CD14-positive monocyte (primary cell): ENCODE measurements around the gene KRT12. TPM values are rescaled to one million over a fixed set of nuclear protein-coding genes. Genes with fewer than 3 reads are reported as not detected.
A peak's percentile ranks its signal among the peaks of the same experiment; 100 is the strongest.

ENCODE experiments used
- DNase-seq, 3 donors: peaks; one replicate each; pipeline ENCODE4 v3.0.0-alpha.2; 2011 to 2022
- H2AFZ ChIP-seq: 2 replicates; pipeline ENCODE4 v1.6.0; 2012; ENCODE audit warnings: mild to moderate bottlenecking, low read depth, low read length, inconsistent platforms; ENCODE audit not compliant: insufficient read depth, poor library complexity, severe bottlenecking
- H3K27ac ChIP-seq, 2 donors: 1 replicate in 1 of 2; 2 replicates in 1 of 2; pipeline ENCODE4 v1.5.1; 2012 to 2013; ENCODE audit warnings: low read length in 2 of 2, control low read depth in 1 of 2, inconsistent platforms in 1 of 2, low read depth in 1 of 2, mild to moderate bottlenecking in 1 of 2
- H3K27me3 ChIP-seq, 2 donors: one replicate each; pipeline versions ENCODE4 v1.6.0 to v1.6.1; 2011 to 2013; ENCODE audit warnings: low read length in 2 of 2; ENCODE audit not compliant: control insufficient read depth in 2 of 2, insufficient read depth in 2 of 2
- H3K36me3 ChIP-seq, 2 donors: replicated peaks in 1 of 2; 1 replicate in 1 of 2; 2 replicates in 1 of 2; pipeline versions ENCODE4 v1.5.1 to v1.6.1; 2012 to 2013; ENCODE audit warnings: low read length in 2 of 2, control low read depth in 1 of 2, inconsistent platforms in 1 of 2, mild to moderate bottlenecking in 1 of 2; ENCODE audit not compliant: insufficient read depth in 2 of 2, control insufficient read depth in 1 of 2
- H3K4me1 ChIP-seq, 2 donors: 1 replicate in 1 of 2; 2 replicates in 1 of 2; pipeline versions ENCODE4 v1.5.1 to v1.6.1; 2012 to 2013; ENCODE audit warnings: low read length in 2 of 2, control low read depth in 1 of 2, inconsistent platforms in 1 of 2, mild to moderate bottlenecking in 1 of 2, moderate library complexity in 1 of 2; ENCODE audit not compliant: insufficient read depth in 2 of 2, control insufficient read depth in 1 of 2
- H3K4me2 ChIP-seq: replicated peaks from 2 replicates; pipeline ENCODE3; 2012; ENCODE audit warnings: low read length, moderate library complexity, mild to moderate bottlenecking; ENCODE audit not compliant: poor library complexity, severe bottlenecking; ENCODE audit errors: extremely low read depth
- H3K4me3 ChIP-seq, 3 experiments: fragments of 200-600 bp in 1 of 3; sonication (generic) in 1 of 3; replicated peaks in 1 of 3; 1 replicate in 2 of 3; 2 replicates in 1 of 3; pipeline ENCODE4 v1.5.1; 2011 to 2013; ENCODE audit warnings: low read length in 3 of 3, mild to moderate bottlenecking in 3 of 3, control low read depth in 2 of 3, low read depth in 2 of 3, inconsistent platforms in 1 of 3, moderate library complexity in 1 of 3
- H3K79me2 ChIP-seq: 2 replicates; pipeline ENCODE4 v1.6.0; 2012; ENCODE audit warnings: mild to moderate bottlenecking, control low read depth, inconsistent platforms, low read length, moderate library complexity; ENCODE audit not compliant: insufficient read depth
- H3K9ac ChIP-seq: 2 replicates; pipeline ENCODE4 v1.6.0; 2017; ENCODE audit warnings: low read length, mild to moderate bottlenecking; ENCODE audit not compliant: insufficient read depth, poor library complexity, severe bottlenecking
- H3K9me3 ChIP-seq, 2 donors: replicated peaks in 1 of 2; 1 replicate in 1 of 2; 2 replicates in 1 of 2; pipeline versions ENCODE4 v1.5.1 to v1.6.1; 2012 to 2013; ENCODE audit warnings: low read length in 2 of 2, control low read depth in 1 of 2; ENCODE audit not compliant: control insufficient read depth in 1 of 2, insufficient read depth in 1 of 2
- H4K20me1 ChIP-seq: 2 replicates; pipeline ENCODE4 v1.6.0; 2012; ENCODE audit warnings: mild to moderate bottlenecking, low read length, control low read depth, moderate library complexity; ENCODE audit not compliant: insufficient read depth
- H3K27ac Mint-ChIP-seq, 7 donors: one replicate each; pipeline ENCODE4 v1.8.0; 2020; ENCODE audit warnings: mild to moderate bottlenecking in 7 of 7, mixed read lengths in 7 of 7, moderate library complexity in 6 of 7, inconsistent platforms in 2 of 7
- H3K27me3 Mint-ChIP-seq, 3 donors: one replicate each; pipeline ENCODE4 v1.8.0; 2021 to 2022; ENCODE audit warnings: low read depth in 3 of 3, mild to moderate bottlenecking in 3 of 3, mixed read lengths in 3 of 3, moderate library complexity in 3 of 3, inconsistent platforms in 1 of 3
- H3K36me3 Mint-ChIP-seq, 2 donors: one replicate each; pipeline ENCODE4 v1.8.0; 2020; ENCODE audit warnings: mixed read lengths in 2 of 2, inconsistent platforms in 1 of 2, mild to moderate bottlenecking in 1 of 2
- H3K4me1 Mint-ChIP-seq: one replicate; pipeline ENCODE4 v1.8.0; 2020; ENCODE audit warnings: mild to moderate bottlenecking, mixed read lengths
- H3K4me3 Mint-ChIP-seq, 2 donors: one replicate each; pipeline ENCODE4 v1.8.0; 2020; ENCODE audit warnings: mild to moderate bottlenecking in 2 of 2, mixed read lengths in 2 of 2, moderate library complexity in 1 of 2
- H3K9me3 Mint-ChIP-seq, 7 donors: one replicate each; pipeline ENCODE4 v1.8.0; 2020 to 2022; ENCODE audit warnings: mixed read lengths in 7 of 7, mild to moderate bottlenecking in 6 of 7, moderate library complexity in 6 of 7, inconsistent platforms in 2 of 7
- WGBS: methylation state at CpG from one replicate; pipeline ENCODE4 v1.1.5; 2013; ENCODE audit warnings: missing lambda C conversion rate; ENCODE audit not compliant: insufficient coverage; 5-methylcytosine and 5-hydroxymethylcytosine counted together
- intact Hi-C, 2 donors: fragments of 100-400 bp; cut with micrococcal nuclease; formaldehyde crosslinking; loops; one replicate each; pipeline versions ENCODE4 v1.15.0 to v1.15.1; 2023
- polyA plus RNA-seq, 3 donors: library from polyadenylated mRNA; depleted of rRNA in 1 of 3; unstranded in 2 of 3; stranded (reverse) in 1 of 3; fragments of 300-500 nt in 2 of 3; fragments of >200 nt in 1 of 3; fragmentation: Illumina TruSeq in 2 of 3; gene quantifications; 1 replicate in 2 of 3; 2 replicates in 1 of 3; pipeline ENCODE4 v1.2.3, GENCODE V29; 2012 to 2021
- TF ChIP-seq, protein P1 (sequence below): fragments of 200-600 bp; IDR thresholded peaks from one replicate; pipeline ENCODE4 v1.8.0; 2022; ENCODE audit warnings: antibody characterized with exemption, mild to moderate bottlenecking

Gene KRT12
- polyA plus RNA-seq, 3 donors = not detected

DNA sequence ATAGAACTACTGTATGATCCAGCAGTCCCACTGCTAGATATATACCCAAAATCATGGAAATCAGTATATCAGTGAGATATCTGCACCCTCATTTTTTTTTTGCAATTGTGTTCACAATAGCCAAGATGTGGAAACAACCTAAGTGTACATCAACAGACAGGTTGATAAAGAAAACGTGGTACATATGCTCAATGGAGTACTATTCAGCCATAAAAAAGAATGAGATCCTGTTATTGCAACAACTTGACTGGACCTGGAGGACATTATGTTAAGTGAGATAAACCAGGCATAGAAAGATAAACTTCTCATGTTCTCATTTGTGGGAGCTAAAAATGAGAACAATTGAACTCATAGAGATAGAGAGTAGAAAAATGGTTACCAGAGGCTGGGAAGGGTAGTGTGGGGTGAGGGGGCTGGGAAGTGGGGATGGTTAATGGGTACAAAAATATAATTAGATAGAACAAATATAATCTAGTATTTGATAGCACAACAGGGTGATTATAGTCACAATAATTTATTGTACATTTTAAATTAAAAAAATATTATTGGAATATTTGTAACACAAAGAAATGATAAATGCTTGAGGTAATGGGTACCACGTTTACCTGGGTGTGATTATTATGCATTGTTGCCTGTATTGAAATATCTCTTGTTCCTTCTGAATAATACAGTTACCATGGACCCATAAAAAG lies 36.8 kb downstream of the KRT12 start:
- Histone ChIP-seq H3K27ac (no peak overlapping the region), H3K79me2 (no peaks in the 10 kb centered on the region), H3K4me2 (no peak overlapping the region), H2AFZ (no peak overlapping the region), H3K9me3 (no peaks in the 10 kb centered on the region), H3K4me3 (no peak overlapping the region), H3K36me3 (no peaks in the 10 kb centered on the region), H3K27me3 (peaks cover 5 to 8% of the 10 kb centered on the region in 2 donors), H3K9ac (no peak overlapping the region), H4K20me1 (no peaks in the 10 kb centered on the region), H3K4me1 (no peaks in the 10 kb centered on the region)
- intact Hi-C loops = no loop called here
- TF ChIP-seq, protein P1, sequence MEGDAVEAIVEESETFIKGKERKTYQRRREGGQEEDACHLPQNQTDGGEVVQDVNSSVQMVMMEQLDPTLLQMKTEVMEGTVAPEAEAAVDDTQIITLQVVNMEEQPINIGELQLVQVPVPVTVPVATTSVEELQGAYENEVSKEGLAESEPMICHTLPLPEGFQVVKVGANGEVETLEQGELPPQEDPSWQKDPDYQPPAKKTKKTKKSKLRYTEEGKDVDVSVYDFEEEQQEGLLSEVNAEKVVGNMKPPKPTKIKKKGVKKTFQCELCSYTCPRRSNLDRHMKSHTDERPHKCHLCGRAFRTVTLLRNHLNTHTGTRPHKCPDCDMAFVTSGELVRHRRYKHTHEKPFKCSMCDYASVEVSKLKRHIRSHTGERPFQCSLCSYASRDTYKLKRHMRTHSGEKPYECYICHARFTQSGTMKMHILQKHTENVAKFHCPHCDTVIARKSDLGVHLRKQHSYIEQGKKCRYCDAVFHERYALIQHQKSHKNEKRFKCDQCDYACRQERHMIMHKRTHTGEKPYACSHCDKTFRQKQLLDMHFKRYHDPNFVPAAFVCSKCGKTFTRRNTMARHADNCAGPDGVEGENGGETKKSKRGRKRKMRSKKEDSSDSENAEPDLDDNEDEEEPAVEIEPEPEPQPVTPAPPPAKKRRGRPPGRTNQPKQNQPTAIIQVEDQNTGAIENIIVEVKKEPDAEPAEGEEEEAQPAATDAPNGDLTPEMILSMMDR = no peak
- Mint-ChIP-seq H3K27ac (no peak overlapping the region), H3K36me3 (no peaks in the 10 kb centered on the region), H3K27me3 (peaks cover 8 to 17% (median 10%) of the 10 kb centered on the region in 3 donors), H3K4me3 (no peak overlapping the region), H3K4me1 (no peaks in the 10 kb centered on the region), H3K9me3 (peaks cover 0 to 8% (median 3%) of the 10 kb centered on the region in 7 donors)
- WGBS = no CpG with 5 or more reads among the region's 2 CpGs
- DNase-seq = no peak

DNA sequence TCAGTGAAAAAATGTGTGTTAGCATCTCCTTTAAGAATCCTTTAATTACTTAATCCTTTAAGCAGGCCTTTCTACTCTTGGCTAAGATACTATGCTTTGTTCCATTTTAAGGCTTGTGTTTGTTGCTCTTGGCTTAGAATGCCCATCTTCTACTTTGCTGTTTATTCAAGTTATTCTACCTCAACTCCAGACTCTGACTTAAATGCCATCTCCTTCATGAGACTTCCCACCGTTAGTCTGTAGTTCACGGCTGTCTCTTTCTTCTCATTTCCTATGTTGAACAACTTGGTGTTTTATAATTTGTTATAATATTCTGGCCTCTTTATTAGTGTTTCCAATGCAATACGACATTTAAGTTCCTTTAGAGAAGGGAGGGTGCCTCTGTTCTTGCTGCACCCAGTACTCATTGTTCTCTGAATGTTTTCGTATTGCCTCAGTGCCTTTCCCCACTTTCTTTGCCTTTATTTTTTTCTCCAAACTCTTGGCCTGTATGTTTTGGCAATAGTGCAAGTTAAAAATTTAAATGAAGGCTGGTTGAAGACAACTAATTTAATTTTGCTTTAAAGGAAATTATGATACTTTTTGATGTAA lies 38.5 kb downstream of the KRT12 start:
- no peaks in the 10 kb centered on the region for H3K36me3 Mint-ChIP-seq
- H3K27me3 Mint-ChIP-seq = peaks cover 12 to 26% (median 18%) of the 10 kb centered on the region in 3 donors
- intact Hi-C loops = no loop called here

More for the DNA sequence above, 38.5 kb downstream of the KRT12 start:
- no peak overlapping the region for H3K4me3 ChIP-seq
- Mint-ChIP-seq H3K4me3 (peak overlapping the region in 1 of 2 donors; percentile 37), H3K27ac (no peak overlapping the region), H3K9me3 (peaks cover 2 to 8% (median 4%) of the 10 kb centered on the region in 7 donors), H3K4me1 (no peaks in the 10 kb centered on the region)
- no peak for DNase-seq
- H3K27ac ChIP-seq = no peak overlapping the region
- no peak overlapping the region for H2AFZ ChIP-seq
- peaks cover 5 to 9% of the 10 kb centered on the region in 2 donors for H3K27me3 ChIP-seq
- H3K36me3 ChIP-seq = no peaks in the 10 kb centered on the region
- no peaks in the 10 kb centered on the region for H3K9me3 ChIP-seq
- TF ChIP-seq, protein P1 = no peak
- no peak overlapping the region for H3K9ac ChIP-seq
- H3K79me2 ChIP-seq = no peaks in the 10 kb centered on the region
- WGBS = no CpG with 5 or more reads among the region's 4 CpGs
- H3K4me1 ChIP-seq = no peaks in the 10 kb centered on the region
- no peaks in the 10 kb centered on the region for H4K20me1 ChIP-seq
- H3K4me2 ChIP-seq = no peak overlapping the region
